Keratinocyte (primary cell): ENCODE measurements around the gene STON2. TPM values are rescaled to one million over a fixed set of nuclear protein-coding genes. Genes with fewer than 3 reads are reported as not detected.

Source experiments
- DNase-seq: peaks from one replicate; pipeline ENCODE4 v3.0.0-alpha.2; 2011; ENCODE audit warnings: low read depth, missing footprints, low spot score
- FAIRE-seq: peaks from 2 replicates; lab custom pipeline; 2011; peaks lifted over from hg19 to GRCh38; lab: Jason Lieb, UNC
- H2AFZ ChIP-seq: 2 replicates; pipeline ENCODE4 v1.6.0; 2012; ENCODE audit warnings: low read length, control low read depth, inconsistent platforms; ENCODE audit not compliant: control insufficient read depth
- H3K27ac ChIP-seq: 2 replicates; pipeline ENCODE4 v1.5.1; 2011; ENCODE audit warnings: low read length; ENCODE audit not compliant: control insufficient read depth, insufficient read depth
- H3K27me3 ChIP-seq: 3 replicates; pipeline ENCODE4 v1.6.0; 2011; ENCODE audit warnings: low read length; ENCODE audit not compliant: control insufficient read depth, insufficient read depth; ENCODE audit errors: extremely low read depth
- H3K36me3 ChIP-seq, 2 experiments: 2 replicates in 1 of 2; 3 replicates in 1 of 2; pipeline ENCODE4 v1.5.1; 2011; ENCODE audit warnings: low read length in 2 of 2, mild to moderate bottlenecking in 1 of 2; ENCODE audit not compliant: control insufficient read depth in 2 of 2, insufficient read depth in 2 of 2; ENCODE audit errors: extremely low read depth in 1 of 2
- H3K4me1 ChIP-seq: 3 replicates; pipeline ENCODE4 v1.5.1; 2011; ENCODE audit warnings: low read length; ENCODE audit not compliant: control insufficient read depth, insufficient read depth; ENCODE audit errors: extremely low read depth
- H3K4me2 ChIP-seq: 3 replicates; pipeline ENCODE4 v1.6.0; 2011; ENCODE audit warnings: low read depth, low read length; ENCODE audit not compliant: control insufficient read depth, insufficient read depth; ENCODE audit errors: extremely low read depth
- H3K4me3 ChIP-seq, 3 experiments: fragments of 200-600 bp in 1 of 3; sonication (generic) in 1 of 3; 2 replicates in 2 of 3; 3 replicates in 1 of 3; pipeline ENCODE4 v1.5.1; 2011 to 2016; ENCODE audit warnings: low read length in 3 of 3, mild to moderate bottlenecking in 3 of 3, control low read depth in 2 of 3, inconsistent platforms in 1 of 3, low read depth in 1 of 3, mixed read lengths in 1 of 3, mixed run types in 1 of 3, moderate library complexity in 1 of 3; ENCODE audit not compliant: control insufficient read depth in 2 of 3, insufficient read depth in 2 of 3; ENCODE audit errors: extremely low read depth in 1 of 3
- H3K79me2 ChIP-seq: 2 replicates; pipeline ENCODE4 v1.6.0; 2012; ENCODE audit warnings: low read length; ENCODE audit not compliant: control insufficient read depth, insufficient read depth
- H3K9ac ChIP-seq: 3 replicates; pipeline ENCODE4 v1.6.0; 2011; ENCODE audit warnings: low read length; ENCODE audit not compliant: control insufficient read depth, insufficient read depth; ENCODE audit errors: extremely low read depth
- H3K9me1 ChIP-seq: 3 replicates; pipeline ENCODE4 v1.6.0; 2011; ENCODE audit warnings: low read length; ENCODE audit not compliant: control insufficient read depth, insufficient read depth; ENCODE audit errors: extremely low read depth
- H3K9me3 ChIP-seq: 2 replicates; pipeline ENCODE4 v1.5.1; 2012; ENCODE audit warnings: low read depth, low read length; ENCODE audit not compliant: control insufficient read depth
- H4K20me1 ChIP-seq: 3 replicates; pipeline ENCODE4 v1.6.0; 2011; ENCODE audit warnings: low read length; ENCODE audit not compliant: control insufficient read depth, insufficient read depth; ENCODE audit errors: extremely low read depth
- EZH2 ChIP-seq: IDR thresholded peaks from one replicate; pipeline ENCODE4 v1.6.1; 2012; ENCODE audit warnings: inconsistent platforms, mild to moderate bottlenecking, low read length, moderate library complexity
- dilution Hi-C: fragments of 300-500 bp; cut with MboI; formaldehyde crosslinking; loops from one replicate; pipeline ENCODE4 v1.7.0; 2020; ENCODE audit warnings: low sequenced_read_pairs; ENCODE audit not compliant: extremely low pct_ligation_motif_present
- polyA plus RNA-seq, 5 experiments: library from polyadenylated mRNA; depleted of rRNA in 3 of 5; stranded (reverse) in 3 of 5; stranded (forward) in 1 of 5; unstranded in 1 of 5; fragments of >200 nt; gene quantifications; 1 replicate in 1 of 5; 2 replicates in 3 of 5; 3 replicates in 1 of 5; pipeline versions ENCODE4 v1.2.1 to v1.2.3, GENCODE V29; 2011 to 2012; ENCODE audit warnings: missing spikeins in 2 of 5, low read depth in 1 of 5, low replicate concordance in 1 of 5
- TF ChIP-seq, protein P1 (sequence below), 3 experiments: IDR thresholded peaks in 1 of 3; conservative IDR thresholded peaks in 1 of 3; optimal IDR thresholded peaks in 1 of 3; 2 replicates in 2 of 3; 3 replicates in 1 of 3; pipeline versions ENCODE3 to v1.5.1; 2011; ENCODE audit warnings: low read length in 3 of 3, mild to moderate bottlenecking in 3 of 3, moderate library complexity in 2 of 3, control low read depth in 1 of 3, inconsistent platforms in 1 of 3; ENCODE audit not compliant: insufficient read depth in 2 of 3; ENCODE audit errors: extremely low read depth in 1 of 3

The STON2 gene
- polyA plus RNA-seq, 1 donor (not counting 4 experiments of a cell fraction or from before 2014, with no cell fraction given) = 82.3 TPM

DNA sequence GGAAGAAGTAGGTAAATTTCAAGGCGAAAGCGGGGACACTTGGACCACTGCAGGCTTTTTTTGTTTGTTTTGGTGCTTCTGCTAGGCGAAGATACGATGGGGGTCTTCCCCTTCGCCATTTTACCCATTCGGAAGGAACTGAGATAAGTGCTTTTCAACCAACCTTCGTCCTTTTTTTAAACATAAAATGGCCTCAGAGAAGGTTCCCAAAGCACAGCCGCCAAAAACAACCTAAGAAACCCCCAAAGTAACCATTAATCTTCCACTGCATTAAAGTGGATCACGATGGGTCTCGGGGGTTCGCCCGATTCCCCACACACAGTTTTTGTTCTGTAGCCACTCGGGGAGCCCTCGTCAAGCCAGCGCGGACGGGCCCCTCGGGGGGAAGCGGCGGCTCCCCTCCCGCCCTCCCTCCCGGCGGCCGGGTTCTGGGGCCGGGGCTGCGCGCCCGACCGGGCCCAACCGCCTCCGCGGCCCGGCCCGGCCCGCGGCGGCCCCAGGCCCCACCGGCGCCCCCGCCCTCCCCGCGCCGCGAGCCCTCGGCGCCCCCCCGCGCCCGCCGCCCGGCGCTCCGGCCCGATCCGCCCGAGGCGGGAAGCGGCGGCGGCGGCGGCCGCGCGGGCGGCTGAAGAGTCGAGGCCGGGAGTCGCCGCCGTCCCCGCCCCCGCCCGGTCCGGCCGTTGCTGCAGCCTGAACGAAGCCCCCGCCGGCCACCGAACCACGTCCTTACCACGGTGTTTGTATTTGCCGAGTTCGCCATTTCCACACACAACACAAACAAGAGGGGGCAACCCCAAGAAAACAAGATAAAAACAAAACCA, 180.2 kb downstream of the STON2 start:
- Histone ChIP-seq H3K9me3 (no peaks in the 10 kb centered on the region), H3K79me2 (peaks cover 25% of the 10 kb centered on the region), H3K4me1 (peaks cover 12% of the 10 kb centered on the region), H2AFZ (peak overlapping the region; percentile 56), H3K36me3 (peaks cover 0 to 1% of the 10 kb centered on the region in 2 experiments), H3K27me3 (no peaks in the 10 kb centered on the region), H3K4me3 (peak overlapping the region; percentile 78 to 96 (median 82)), H4K20me1 (no peaks in the 10 kb centered on the region), H3K4me2 (peak overlapping the region; percentile 80), H3K9me1 (no peaks in the 10 kb centered on the region), H3K27ac (peak overlapping the region; percentile 93), H3K9ac (peak overlapping the region; percentile 94)
- FAIRE-seq (no peak), DNase-seq (no peak)
- dilution Hi-C loops = no loop called here
- TF ChIP-seq, protein P1, sequence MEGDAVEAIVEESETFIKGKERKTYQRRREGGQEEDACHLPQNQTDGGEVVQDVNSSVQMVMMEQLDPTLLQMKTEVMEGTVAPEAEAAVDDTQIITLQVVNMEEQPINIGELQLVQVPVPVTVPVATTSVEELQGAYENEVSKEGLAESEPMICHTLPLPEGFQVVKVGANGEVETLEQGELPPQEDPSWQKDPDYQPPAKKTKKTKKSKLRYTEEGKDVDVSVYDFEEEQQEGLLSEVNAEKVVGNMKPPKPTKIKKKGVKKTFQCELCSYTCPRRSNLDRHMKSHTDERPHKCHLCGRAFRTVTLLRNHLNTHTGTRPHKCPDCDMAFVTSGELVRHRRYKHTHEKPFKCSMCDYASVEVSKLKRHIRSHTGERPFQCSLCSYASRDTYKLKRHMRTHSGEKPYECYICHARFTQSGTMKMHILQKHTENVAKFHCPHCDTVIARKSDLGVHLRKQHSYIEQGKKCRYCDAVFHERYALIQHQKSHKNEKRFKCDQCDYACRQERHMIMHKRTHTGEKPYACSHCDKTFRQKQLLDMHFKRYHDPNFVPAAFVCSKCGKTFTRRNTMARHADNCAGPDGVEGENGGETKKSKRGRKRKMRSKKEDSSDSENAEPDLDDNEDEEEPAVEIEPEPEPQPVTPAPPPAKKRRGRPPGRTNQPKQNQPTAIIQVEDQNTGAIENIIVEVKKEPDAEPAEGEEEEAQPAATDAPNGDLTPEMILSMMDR (optimal IDR thresholded peaks at IDR 0.05 in 1 of 3, IDR thresholded peaks at IDR 0.05 in 1 of 3, conservative IDR thresholded peaks at IDR 0.05 in 1 of 3; ENCODE audit: extremely low read depth in 1 of 3, insufficient read depth in 2 of 3, low read length in 3 of 3) = no peak
- no peak for TF ChIP-seq EZH2

DNA sequence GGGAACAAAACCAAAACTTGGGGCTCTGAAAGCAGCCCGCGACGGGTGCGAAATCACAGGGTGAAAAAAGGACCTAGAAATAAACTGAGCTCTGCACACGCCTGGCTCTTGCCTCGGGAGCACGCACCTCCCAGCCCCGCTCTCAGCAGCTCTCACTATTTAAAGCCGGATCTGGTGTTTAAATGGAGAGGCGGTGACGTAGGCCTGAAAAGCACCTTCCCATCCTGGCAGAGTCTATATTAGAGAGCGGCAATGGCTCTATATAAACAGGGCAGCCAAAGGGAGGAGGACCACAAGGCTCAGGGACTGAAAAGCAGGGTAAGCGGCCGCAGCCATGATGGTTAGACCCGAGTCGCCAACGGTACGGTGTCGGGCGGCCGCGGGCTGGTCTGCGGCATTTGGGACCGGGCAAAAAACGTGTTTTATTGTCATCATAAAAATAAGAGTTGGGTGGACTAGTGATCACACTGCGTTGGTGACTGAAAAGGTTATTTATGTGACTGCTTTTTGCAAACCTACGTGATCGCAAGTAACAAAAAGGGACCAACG, 180.8 kb downstream of the STON2 start:
- H3K79me2 ChIP-seq = peaks cover 25% of the 10 kb centered on the region

More for the DNA sequence above, 180.8 kb downstream of the STON2 start:
- Histone ChIP-seq H3K9me3 (no peaks in the 10 kb centered on the region), H3K27ac (peak overlapping the region; percentile 93), H4K20me1 (no peaks in the 10 kb centered on the region), H3K4me2 (peak overlapping the region; percentile 80), H3K9me1 (no peaks in the 10 kb centered on the region), H3K36me3 (peaks cover 0 to 1% of the 10 kb centered on the region in 2 experiments), H3K4me3 (peak overlapping the region; percentile 78 to 90 (median 82)), H3K9ac (peak overlapping the region; percentile 91), H3K4me1 (peaks cover 12% of the 10 kb centered on the region), H2AFZ (peak overlapping the region; percentile 1), H3K27me3 (no peaks in the 10 kb centered on the region)
- dilution Hi-C loops = no loop called here
- DNase-seq = peak; percentile 45
- TF ChIP-seq EZH2 = no peak
- TF ChIP-seq, protein P1 (optimal IDR thresholded peaks at IDR 0.05 in 1 of 3, IDR thresholded peaks at IDR 0.05 in 1 of 3, conservative IDR thresholded peaks at IDR 0.05 in 1 of 3; ENCODE audit: extremely low read depth in 1 of 3, insufficient read depth in 2 of 3, low read length in 3 of 3) = no peak
- FAIRE-seq = peak; percentile 87
